Smooth muscle cell (in vitro differentiated cells): ENCODE results near the gene USP32. TPM values are rescaled to one million over a fixed set of nuclear protein-coding genes. Genes with fewer than 3 reads are reported as not detected.

Experiments
- DNase-seq: peaks from one replicate; lab custom pipeline; 2025; ENCODE audit not compliant: unreplicated experiment; lab: John Stamatoyannopoulos, UW
- H2AFZ ChIP-seq: fragments of 200-600 bp; sonication (generic); 2 replicates; pipeline ENCODE4 v1.6.0; 2016; ENCODE audit warnings: antibody characterized with exemption, low read depth, mild to moderate bottlenecking
- H3F3A ChIP-seq: fragments of 200-600 bp; sonication (generic); 2 replicates; pipeline ENCODE4 v1.6.0; 2017; ENCODE audit warnings: antibody characterized with exemption, low read depth
- H3K27ac ChIP-seq: fragments of 200-600 bp; sonication (generic); 2 replicates; pipeline ENCODE4 v1.5.1; 2016; ENCODE audit warnings: low read depth, mild to moderate bottlenecking
- H3K27me3 ChIP-seq: fragments of 200-600 bp; sonication (generic); 2 replicates; pipeline ENCODE4 v1.6.1; 2016; ENCODE audit warnings: low read depth, mild to moderate bottlenecking
- H3K36me3 ChIP-seq: fragments of 200-600 bp; sonication (generic); 2 replicates; pipeline ENCODE4 v1.5.1; 2016; ENCODE audit warnings: low read depth
- H3K4me1 ChIP-seq: fragments of 200-600 bp; sonication (generic); 2 replicates; pipeline ENCODE4 v1.5.1; 2016; ENCODE audit warnings: low read depth
- H3K4me2 ChIP-seq: fragments of 200-600 bp; sonication (generic); 2 replicates; pipeline ENCODE4 v1.6.0; 2016; ENCODE audit warnings: mild to moderate bottlenecking
- H3K4me3 ChIP-seq: fragments of 200-600 bp; sonication (generic); 2 replicates; pipeline ENCODE4 v1.5.1; 2016; ENCODE audit warnings: mild to moderate bottlenecking
- H3K79me2 ChIP-seq: fragments of 200-600 bp; sonication (generic); 2 replicates; pipeline ENCODE4 v1.6.0; 2016; ENCODE audit warnings: low read depth, mild to moderate bottlenecking
- H3K9ac ChIP-seq: fragments of 200-600 bp; sonication (generic); 2 replicates; pipeline ENCODE4 v1.6.0; 2016; ENCODE audit warnings: low read depth
- H3K9me3 ChIP-seq: fragments of 200-600 bp; sonication (generic); replicated peaks from 2 replicates; pipeline ENCODE4 v1.5.1; 2016; ENCODE audit warnings: low read depth
- H4K20me1 ChIP-seq: fragments of 200-600 bp; sonication (generic); 2 replicates; pipeline ENCODE4 v1.6.0; 2016; ENCODE audit warnings: low read depth
- WGBS: methylation state at CpG from one replicate; pipeline ENCODE4 v1.1.7; 2016; ENCODE audit warnings: low lambda C conversion rate; 5-methylcytosine and 5-hydroxymethylcytosine counted together
- polyA plus RNA-seq: library from polyadenylated mRNA; unstranded; fragments of >200 nt; fragmentation: Nextera tagmentation; extraction: Ambion mirVana; gene quantifications from 2 replicates; pipeline ENCODE4 v1.2.1, GENCODE V29; 2016
- total RNA-seq: library from RNA; depleted of rRNA; stranded (reverse); fragments of >200 nt; gene quantifications from 2 replicates; pipeline ENCODE4 v1.2.3, GENCODE V29; 2014
- TF ChIP-seq, protein P1 (sequence below): fragments of 200-600 bp; sonication (generic); IDR thresholded peaks from 2 replicates; pipeline ENCODE4 v1.5.1; 2017; ENCODE audit warnings: borderline replicate concordance, mild to moderate bottlenecking, antibody characterized with exemption; ENCODE audit not compliant: insufficient read depth, poor library complexity, severe bottlenecking

USP32 gene
- total and polyA plus RNA-seq, 2 experiments from 2014 or later: 10.5 to 21.7 TPM

DNA sequence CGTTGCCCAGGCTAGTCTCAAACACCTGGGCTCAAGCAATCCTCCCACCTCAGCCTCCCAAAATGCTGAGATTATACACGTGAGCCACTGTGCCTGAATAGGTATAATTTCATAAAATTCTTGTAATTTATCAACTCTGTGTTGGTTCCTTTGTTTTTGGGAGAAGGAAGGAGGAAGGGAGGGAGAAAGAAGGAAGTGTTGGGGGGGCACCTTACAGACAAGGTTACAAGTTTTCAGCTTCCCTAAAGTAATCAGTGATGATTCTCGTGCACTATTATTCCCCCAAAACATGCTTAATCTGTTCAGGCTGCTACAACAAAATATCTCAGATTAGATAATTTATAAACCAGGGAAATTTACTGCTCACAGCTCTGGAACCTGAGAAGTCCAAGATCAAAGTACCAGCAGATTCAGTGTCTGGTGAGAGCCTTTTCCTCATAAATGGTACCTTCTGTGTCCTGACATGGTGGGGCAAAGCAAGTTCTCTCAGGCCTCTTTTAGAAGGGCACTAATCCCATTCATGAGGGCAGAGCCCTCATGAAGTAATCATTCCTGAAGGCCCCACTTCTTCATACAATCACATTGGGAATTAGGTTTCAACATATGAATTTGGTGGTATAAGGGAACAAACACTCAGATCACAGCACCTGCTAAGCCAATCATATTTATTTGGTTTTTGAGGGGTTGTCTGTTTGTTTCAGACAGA lies 28.1 kb downstream of the USP32 start:
- DNase-seq: no peak

GRCh38 chr17:60362329-60362728 lies 29.6 kb downstream of the USP32 start:
- no peak overlapping the region for H3K4me3 ChIP-seq
- WGBS: 90% methylated on average over 4 of the region's 4 CpGs
- no peak overlapping the region for H3K27ac ChIP-seq
- peaks cover 94% of the 10 kb centered on the region for H4K20me1 ChIP-seq
- H2AFZ ChIP-seq: no peak overlapping the region
- no peaks in the 10 kb centered on the region for H3K4me1 ChIP-seq
- TF ChIP-seq, protein P1, sequence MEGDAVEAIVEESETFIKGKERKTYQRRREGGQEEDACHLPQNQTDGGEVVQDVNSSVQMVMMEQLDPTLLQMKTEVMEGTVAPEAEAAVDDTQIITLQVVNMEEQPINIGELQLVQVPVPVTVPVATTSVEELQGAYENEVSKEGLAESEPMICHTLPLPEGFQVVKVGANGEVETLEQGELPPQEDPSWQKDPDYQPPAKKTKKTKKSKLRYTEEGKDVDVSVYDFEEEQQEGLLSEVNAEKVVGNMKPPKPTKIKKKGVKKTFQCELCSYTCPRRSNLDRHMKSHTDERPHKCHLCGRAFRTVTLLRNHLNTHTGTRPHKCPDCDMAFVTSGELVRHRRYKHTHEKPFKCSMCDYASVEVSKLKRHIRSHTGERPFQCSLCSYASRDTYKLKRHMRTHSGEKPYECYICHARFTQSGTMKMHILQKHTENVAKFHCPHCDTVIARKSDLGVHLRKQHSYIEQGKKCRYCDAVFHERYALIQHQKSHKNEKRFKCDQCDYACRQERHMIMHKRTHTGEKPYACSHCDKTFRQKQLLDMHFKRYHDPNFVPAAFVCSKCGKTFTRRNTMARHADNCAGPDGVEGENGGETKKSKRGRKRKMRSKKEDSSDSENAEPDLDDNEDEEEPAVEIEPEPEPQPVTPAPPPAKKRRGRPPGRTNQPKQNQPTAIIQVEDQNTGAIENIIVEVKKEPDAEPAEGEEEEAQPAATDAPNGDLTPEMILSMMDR: no peak
- peaks cover 60% of the 10 kb centered on the region for H3K79me2 ChIP-seq
- H3K9ac ChIP-seq: no peak overlapping the region
- no peaks in the 10 kb centered on the region for H3K36me3 ChIP-seq
- H3K4me2 ChIP-seq: no peak overlapping the region
- DNase-seq: no peak
- H3K27me3 ChIP-seq: no peaks in the 10 kb centered on the region
- peaks cover 3% of the 10 kb centered on the region for H3F3A ChIP-seq
- no peaks in the 10 kb centered on the region for H3K9me3 ChIP-seq

More for the DNA sequence above, 28.1 kb downstream of the USP32 start:
- Histone ChIP-seq H3K9ac (no peak overlapping the region), H3K4me1 (no peaks in the 10 kb centered on the region), H3K27ac (no peak overlapping the region), H3K27me3 (no peaks in the 10 kb centered on the region), H2AFZ (no peak overlapping the region), H3K4me3 (no peak overlapping the region), H3K9me3 (no peaks in the 10 kb centered on the region), H3F3A (no peaks in the 10 kb centered on the region), H3K4me2 (no peak overlapping the region), H3K36me3 (no peaks in the 10 kb centered on the region), H3K79me2 (peaks cover 72% of the 10 kb centered on the region), H4K20me1 (peaks cover 92% of the 10 kb centered on the region)
- WGBS: 97% methylated on average over 3 of the region's 3 CpGs
- TF ChIP-seq, protein P1: no peak

GRCh38 chr17:60361889-60362288 lies 30.0 kb downstream of the USP32 start:
- Histone ChIP-seq H3F3A (peaks cover 3% of the 10 kb centered on the region), H3K36me3 (no peaks in the 10 kb centered on the region), H3K27me3 (no peaks in the 10 kb centered on the region), H4K20me1 (peaks cover 93% of the 10 kb centered on the region), H3K4me2 (no peak overlapping the region), H3K27ac (no peak overlapping the region), H3K4me3 (no peak overlapping the region), H3K9ac (no peak overlapping the region), H3K9me3 (no peaks in the 10 kb centered on the region), H2AFZ (no peak overlapping the region), H3K79me2 (peaks cover 58% of the 10 kb centered on the region), H3K4me1 (no peaks in the 10 kb centered on the region)
- TF ChIP-seq, protein P1: no peak
- no peak for DNase-seq
- 97% methylated on average over 2 of the region's 2 CpGs for WGBS

DNA sequence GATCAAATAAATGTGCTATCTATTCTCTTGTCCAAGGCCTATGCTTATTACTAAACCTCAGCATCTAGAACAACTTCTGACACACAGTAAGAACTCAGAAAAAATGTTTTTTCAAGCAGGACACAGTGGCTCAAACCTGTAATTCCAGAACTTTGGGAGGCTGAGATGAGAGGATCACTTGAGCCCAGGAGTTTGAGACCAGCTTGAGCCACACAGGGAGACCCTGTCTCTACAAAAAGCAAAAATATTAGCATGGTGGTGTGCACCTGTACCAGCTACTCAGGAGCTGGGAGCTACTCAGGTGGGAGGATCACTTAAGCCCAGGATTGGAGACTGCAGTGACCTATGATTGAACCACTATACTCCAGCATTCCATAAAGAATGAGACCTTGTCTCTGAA lies 32.5 kb downstream of the USP32 start:
- Histone ChIP-seq H3K4me1 (no peaks in the 10 kb centered on the region), H3K27ac (no peak overlapping the region), H3K36me3 (no peaks in the 10 kb centered on the region), H3K9ac (no peak overlapping the region), H3K4me3 (no peak overlapping the region), H3F3A (peaks cover 3% of the 10 kb centered on the region), H3K27me3 (no peaks in the 10 kb centered on the region), H3K4me2 (no peak overlapping the region), H3K9me3 (no peaks in the 10 kb centered on the region), H3K79me2 (peaks cover 38% of the 10 kb centered on the region), H2AFZ (no peak overlapping the region), H4K20me1 (peaks cover 94% of the 10 kb centered on the region)
- no peak for DNase-seq
- TF ChIP-seq, protein P1: no peak
